Glutamatergic neuron (in vitro differentiated cells): Measurements from ENCODE around the gene ZDHHC11B. TPM values are rescaled to one million over a fixed set of nuclear protein-coding genes. Genes with fewer than 3 reads are reported as not detected.
A peak's percentile ranks its signal among the peaks of the same experiment; 100 is the strongest.
"Not testable (repeated sequence)": the region's sequence is repeated elsewhere in the genome, so short reads cannot be mapped to it uniquely, and the experiment has no call there.

ENCODE experiments used
- DNase-seq: peaks from one replicate; pipeline ENCODE4 v3.0.0; 2022
- H3K27ac Mint-ChIP-seq: one replicate; pipeline ENCODE4 v1.8.0; 2020; ENCODE audit warnings: mild to moderate bottlenecking, mixed read lengths, inconsistent platforms; ENCODE audit not compliant: unreplicated experiment
- H3K27me3 Mint-ChIP-seq: one replicate; pipeline ENCODE4 v1.8.0; 2020; ENCODE audit warnings: mild to moderate bottlenecking, moderate library complexity, mixed read lengths, inconsistent platforms; ENCODE audit not compliant: unreplicated experiment
- H3K36me3 Mint-ChIP-seq: one replicate; pipeline ENCODE4 v1.8.0; 2020; ENCODE audit warnings: mild to moderate bottlenecking, mixed read lengths, inconsistent platforms; ENCODE audit not compliant: unreplicated experiment
- H3K4me1 Mint-ChIP-seq: one replicate; pipeline ENCODE4 v1.8.0; 2020; ENCODE audit warnings: mild to moderate bottlenecking, low read depth, mixed read lengths, inconsistent platforms; ENCODE audit not compliant: unreplicated experiment
- H3K4me3 Mint-ChIP-seq: one replicate; pipeline ENCODE4 v1.8.0; 2020; ENCODE audit warnings: mild to moderate bottlenecking, mixed read lengths, inconsistent platforms; ENCODE audit not compliant: unreplicated experiment
- H3K9me3 Mint-ChIP-seq: one replicate; pipeline ENCODE4 v1.8.0; 2020; ENCODE audit warnings: mild to moderate bottlenecking, moderate library complexity, mixed read lengths, inconsistent platforms; ENCODE audit not compliant: unreplicated experiment
- CTCF ChIP-seq: fragments of 200-600 bp; sonication (generic); IDR thresholded peaks from one replicate; pipeline ENCODE4 v1.5.0; 2021; ENCODE audit not compliant: partially characterized antibody, unreplicated experiment
- total RNA-seq: library from RNA; stranded (reverse); fragmentation: NEBNext Ultra II Directional; extraction: Animal tissue kit (Norgen Biotek cat#: 25700); gene quantifications from one replicate; pipeline ENCODE4 v1.2.1, GENCODE V29; 2021; ENCODE audit not compliant: unreplicated experiment

The ZDHHC11B gene
- total RNA-seq, 1 donor from 2014 or later, result 42.8 TPM

- H3K27ac Mint-ChIP-seq, result no peak overlapping the region
- peaks cover 21% of the 10 kb centered on the region for H3K9me3 Mint-ChIP-seq
- DNase-seq, result no peak
- H3K4me1 Mint-ChIP-seq, result peaks cover 9% of the 10 kb centered on the region
- H3K4me3 Mint-ChIP-seq, result no peak overlapping the region
- TF ChIP-seq CTCF, result no peak
- peaks cover 20% of the 10 kb centered on the region for H3K36me3 Mint-ChIP-seq
- peaks cover 9% of the 10 kb centered on the region for H3K27me3 Mint-ChIP-seq
Measured at GRCh38 chr5:766666-767431, 17.7 kb downstream of the ZDHHC11B start.

- TF ChIP-seq CTCF, result no peak
- DNase-seq, result no peak
- H3K36me3 Mint-ChIP-seq, result peaks cover 20% of the 10 kb centered on the region
- H3K27ac Mint-ChIP-seq, result peak overlapping the region; percentile 43
- H3K4me1 Mint-ChIP-seq, result peaks cover 10% of the 10 kb centered on the region
- H3K27me3 Mint-ChIP-seq, result peaks cover 5% of the 10 kb centered on the region
- H3K4me3 Mint-ChIP-seq, result no peak overlapping the region
- peaks cover 24% of the 10 kb centered on the region for H3K9me3 Mint-ChIP-seq
Measured at GRCh38 chr5:765948-766631, 18.4 kb downstream of the ZDHHC11B start.

GRCh38 chr5:763998-764781 lies 20.3 kb downstream of the ZDHHC11B start:
- peaks cover 16% of the 10 kb centered on the region for H3K4me1 Mint-ChIP-seq
- no peak overlapping the region for H3K27ac Mint-ChIP-seq
- no peak for DNase-seq
- peaks cover 27% of the 10 kb centered on the region for H3K9me3 Mint-ChIP-seq
- peaks cover 25% of the 10 kb centered on the region for H3K36me3 Mint-ChIP-seq
- TF ChIP-seq CTCF, result no peak
- peaks cover 9% of the 10 kb centered on the region for H3K27me3 Mint-ChIP-seq
- no peak overlapping the region for H3K4me3 Mint-ChIP-seq

GRCh38 chr5:763397-763796 lies 21.1 kb downstream of the ZDHHC11B start:
- Mint-ChIP-seq H3K4me1 (peaks cover 19% of the 10 kb centered on the region), H3K27ac (no peak overlapping the region), H3K27me3 (peaks cover 16% of the 10 kb centered on the region), H3K4me3 (no peak overlapping the region), H3K36me3 (peaks cover 25% of the 10 kb centered on the region), H3K9me3 (peaks cover 27% of the 10 kb centered on the region)
- DNase-seq, result no peak
- TF ChIP-seq CTCF, result no peak

GRCh38 chr5:762996-763395 lies 21.5 kb downstream of the ZDHHC11B start:
- Mint-ChIP-seq H3K9me3 (peaks cover 27% of the 10 kb centered on the region), H3K36me3 (peaks cover 25% of the 10 kb centered on the region), H3K27me3 (peaks cover 16% of the 10 kb centered on the region), H3K4me1 (peaks cover 19% of the 10 kb centered on the region)
- H3K4me3 Mint-ChIP-seq, DNase-seq, H3K27ac Mint-ChIP-seq: not testable (repeated sequence)
